Dedifferentiated amniotic fluid mesenchymal stem cell (primary cell): Measurements from ENCODE around the gene LDAF1.
"Not testable (repeated sequence)": the region's sequence is repeated elsewhere in the genome, so short reads cannot be mapped to it uniquely, and the experiment has no call there.

Source experiments
- DNase-seq: peaks from one replicate; pipeline ENCODE4 v3.0.0-alpha.2; 2016; ENCODE audit errors: extremely low spot score

Gene LDAF1

DNA sequence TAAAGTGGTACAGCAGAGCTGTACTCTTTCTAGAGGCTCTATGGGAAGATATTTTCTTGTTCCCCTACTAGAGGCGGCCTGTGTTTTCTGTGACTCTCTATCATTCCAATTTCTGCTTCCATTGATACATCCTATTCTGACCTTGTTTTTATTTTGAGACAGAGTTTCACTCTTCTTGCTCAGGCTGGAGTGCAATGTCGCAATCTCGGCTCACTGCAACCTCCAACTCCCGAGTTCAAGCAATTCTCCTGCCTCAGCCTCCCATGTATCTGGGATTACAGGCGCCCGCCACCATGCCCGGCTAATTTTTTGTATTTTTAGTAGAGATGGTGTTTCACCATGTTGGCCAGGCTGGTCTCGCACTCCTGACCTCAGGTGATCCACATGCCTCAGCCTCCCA, 36.9 kb downstream of the LDAF1 start:
- DNase-seq = not testable (repeated sequence)

DNA sequence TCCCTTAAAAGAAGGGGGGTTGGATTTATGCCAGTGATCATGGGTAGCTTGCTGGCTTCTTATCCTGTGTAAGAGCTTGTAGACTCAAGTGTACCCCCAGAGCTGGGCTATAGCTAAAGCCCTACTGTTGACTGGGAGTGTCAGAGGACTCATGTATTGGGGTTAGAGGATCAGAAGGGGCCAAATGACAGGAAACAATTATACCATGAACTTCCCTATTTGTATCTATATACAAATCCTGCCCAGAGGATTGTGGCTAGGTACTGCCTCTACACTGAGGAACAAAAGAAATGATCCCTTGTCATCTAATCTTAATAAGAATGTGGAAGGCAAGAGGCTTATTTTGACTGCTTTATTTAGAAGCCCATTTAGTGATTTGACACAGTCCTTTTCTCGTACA, 38.6 kb downstream of the LDAF1 start:
- no peak for DNase-seq

DNA sequence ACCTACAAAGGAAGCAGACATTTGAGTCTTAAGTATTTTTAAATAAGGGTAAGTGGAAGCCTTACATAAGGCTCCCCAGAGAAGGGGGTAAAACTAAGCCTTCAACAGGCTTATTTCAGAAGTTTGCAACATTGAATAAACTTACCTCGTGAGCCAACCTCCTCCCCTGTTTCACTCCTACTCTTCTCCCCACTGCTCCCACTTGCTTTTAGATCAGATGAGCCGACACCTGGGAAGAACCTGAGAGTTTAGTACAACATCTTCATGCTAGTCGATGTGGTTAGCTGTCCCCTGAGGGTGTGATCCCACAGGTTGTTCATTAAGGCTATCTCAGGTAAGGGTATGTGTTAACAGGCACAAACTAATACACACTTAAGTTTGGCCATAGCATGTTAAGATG, 39.1 kb downstream of the LDAF1 start:
- DNase-seq = no peak

DNA sequence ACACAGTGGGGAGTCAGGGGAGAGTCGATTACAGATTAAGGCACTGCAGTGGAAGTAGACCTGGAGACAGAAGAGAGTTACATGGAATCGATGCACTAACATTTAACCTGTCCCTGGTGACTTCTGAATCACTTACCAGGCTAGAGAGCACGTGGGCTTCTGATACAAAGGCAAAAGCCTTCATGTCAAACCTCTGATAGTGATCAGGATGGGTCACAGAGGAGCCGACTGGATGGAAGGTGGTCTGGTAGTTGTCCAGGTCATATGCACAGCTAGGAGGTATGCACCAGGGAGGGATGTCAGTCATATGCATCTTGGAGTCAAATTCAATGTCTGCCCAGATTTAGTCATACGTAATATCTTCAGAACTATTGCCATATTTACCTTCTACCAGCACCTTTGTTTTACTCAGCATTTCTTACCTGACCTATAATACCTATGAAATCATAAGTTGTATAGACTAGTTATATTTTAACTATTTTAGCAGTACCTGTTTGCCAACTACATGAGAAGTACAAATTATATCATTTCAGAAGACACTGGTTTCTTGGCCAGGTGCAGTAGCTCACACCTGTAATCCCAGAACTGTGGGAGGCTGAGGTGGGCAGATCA, 41.2 kb downstream of the LDAF1 start:
- no peak for DNase-seq

DNA sequence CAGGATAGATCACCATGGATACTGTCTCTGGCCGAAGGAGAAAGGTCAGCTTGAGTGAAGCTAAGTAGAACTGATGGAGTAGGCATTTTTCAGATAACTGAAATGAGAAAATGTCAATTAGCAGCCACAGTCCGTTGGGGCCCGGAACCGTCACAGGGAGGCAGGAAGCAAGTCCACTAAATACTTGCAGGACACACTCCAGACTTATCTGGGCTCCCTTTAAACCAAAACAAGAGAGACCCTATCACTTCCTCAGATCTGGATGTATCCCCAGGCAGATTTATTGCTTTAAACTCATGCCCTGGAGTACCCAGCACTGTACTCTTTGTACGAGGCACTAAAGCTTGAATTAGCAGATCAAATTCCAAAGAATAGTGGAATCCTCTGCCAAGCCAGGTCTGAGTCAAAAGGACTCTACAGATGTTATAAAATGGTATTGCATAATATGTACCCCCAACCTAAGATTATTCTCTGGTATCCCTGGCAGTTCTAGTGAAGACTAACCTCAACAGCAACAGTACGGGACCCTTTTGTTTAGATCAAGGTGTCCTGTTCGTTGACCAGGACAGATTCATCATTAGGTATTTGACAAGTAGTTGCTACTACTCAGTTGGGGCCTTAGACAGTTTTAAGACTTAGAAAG, 44.8 kb downstream of the LDAF1 start:
- DNase-seq = no peak

DNA sequence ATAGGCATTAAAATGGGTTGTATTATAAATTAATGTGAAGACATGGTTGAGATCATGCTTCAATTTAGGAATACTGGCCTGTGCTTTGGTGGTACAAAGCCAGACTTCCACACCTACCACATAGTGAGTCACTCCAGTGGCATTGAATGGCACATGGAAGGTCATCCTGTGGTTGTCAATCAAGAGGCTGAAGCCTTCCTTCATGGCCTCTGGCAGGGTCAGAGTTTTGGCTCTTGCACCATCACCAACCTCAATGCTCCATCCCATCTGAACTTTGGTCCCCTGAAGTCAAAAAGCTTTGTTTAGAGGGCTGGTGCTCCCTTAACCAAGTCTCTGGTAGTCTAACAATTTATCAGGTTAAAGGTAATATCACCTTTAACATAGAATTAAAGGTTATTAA, 46.8 kb downstream of the LDAF1 start:
- no peak for DNase-seq

DNA sequence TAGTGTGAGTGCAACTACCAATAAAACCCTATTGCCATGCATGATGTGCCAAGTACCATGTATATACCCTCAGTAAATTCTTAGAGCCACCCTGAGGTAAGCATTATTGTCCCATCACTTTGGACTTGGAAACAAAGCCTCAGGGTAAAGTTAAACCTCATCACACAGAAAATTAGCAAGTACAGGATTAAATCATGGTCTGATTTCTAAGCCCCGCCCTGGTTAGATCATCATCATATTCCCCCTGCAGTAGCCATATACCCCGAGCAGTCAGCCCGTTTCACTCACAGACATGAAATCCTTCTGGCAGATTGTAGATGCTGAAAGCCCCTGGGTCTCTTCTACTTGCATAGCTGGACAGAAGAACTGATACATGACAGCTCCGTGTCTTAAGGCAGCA, 48.1 kb downstream of the LDAF1 start:
- DNase-seq = no peak

DNA sequence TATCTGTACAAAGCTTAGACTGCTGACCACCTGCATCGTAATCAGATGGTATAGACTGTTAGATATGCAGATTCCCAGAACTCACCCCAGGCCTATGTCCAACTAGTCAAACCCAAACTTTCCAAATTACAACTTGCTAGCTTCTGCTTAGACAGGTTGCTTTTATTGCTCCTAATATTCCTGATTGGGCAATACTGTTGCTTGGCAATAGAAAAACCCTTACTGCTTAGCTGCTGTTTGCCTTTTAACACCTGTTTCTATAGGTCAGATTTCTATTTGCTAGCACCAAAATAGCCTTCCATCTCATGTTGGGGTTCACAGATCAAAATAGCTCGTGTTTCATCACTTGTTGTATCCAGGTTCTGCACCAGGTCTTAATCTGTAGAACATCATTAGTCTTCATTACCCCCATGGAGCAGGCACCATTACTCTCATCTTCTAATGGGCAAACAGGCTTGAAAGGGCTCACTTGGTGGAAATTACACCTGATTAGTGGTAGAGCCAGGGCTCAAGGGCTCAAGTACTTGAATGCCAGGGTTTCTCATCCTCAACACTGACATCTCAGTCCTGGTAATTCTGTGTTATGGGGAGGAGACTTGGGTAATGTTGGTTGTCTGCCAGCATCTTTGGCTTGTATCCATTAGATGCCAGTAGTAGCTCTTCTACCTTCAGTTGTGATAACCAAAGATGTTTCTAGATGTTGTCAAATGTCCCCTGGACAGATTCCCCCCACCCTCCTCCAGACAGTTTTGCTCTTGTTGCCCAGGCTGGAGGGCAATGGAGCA, 50.2 kb downstream of the LDAF1 start:
- DNase-seq = no peak

DNA sequence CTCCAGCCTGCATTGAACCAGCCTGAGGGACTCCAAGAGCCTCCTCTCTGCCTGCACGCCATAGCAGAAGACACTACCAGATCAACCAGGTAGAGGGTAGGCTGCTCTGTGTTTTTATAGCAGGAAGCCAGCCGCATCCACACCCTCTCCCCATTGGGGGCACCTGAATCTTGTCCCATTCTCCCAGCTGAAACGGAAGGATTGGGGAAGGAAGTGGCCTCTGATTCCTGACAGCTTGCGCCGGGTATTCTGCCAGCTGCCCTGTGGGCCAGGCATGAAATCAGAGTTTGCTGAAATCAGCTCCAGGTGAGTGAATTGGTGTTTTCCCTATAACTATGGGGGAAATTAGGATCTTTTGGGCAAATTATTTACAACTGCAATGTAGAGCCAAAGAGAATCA, 53.0 kb downstream of the LDAF1 start, which contains the start of gene ZP2:
TSS of gene ZP2 (minus strand) at position 89 of the 400 bp plus-strand sequence. CDS start at position 62, 27 bp downstream.
- DNase-seq = no peak

DNA sequence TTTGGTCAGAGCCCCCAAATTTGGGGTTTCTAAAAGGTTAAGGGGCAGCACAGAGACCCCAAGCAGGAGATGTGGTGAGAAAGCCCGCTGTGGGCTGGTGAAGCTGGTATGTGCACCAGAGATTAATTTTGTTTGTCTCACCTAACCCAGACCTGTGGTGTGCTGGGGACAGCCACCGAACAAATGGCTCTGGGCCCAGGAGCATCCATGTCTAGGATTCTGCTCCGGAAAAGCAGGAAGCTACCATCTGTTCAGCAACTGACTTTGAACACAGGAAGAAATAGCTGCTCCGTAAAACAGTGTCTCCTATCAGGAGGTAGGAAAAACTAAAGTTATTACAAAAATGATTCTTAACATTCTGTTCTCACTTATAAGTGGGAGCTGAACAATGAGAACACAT, 55.6 kb downstream of the LDAF1 start:
- no peak for DNase-seq

DNA sequence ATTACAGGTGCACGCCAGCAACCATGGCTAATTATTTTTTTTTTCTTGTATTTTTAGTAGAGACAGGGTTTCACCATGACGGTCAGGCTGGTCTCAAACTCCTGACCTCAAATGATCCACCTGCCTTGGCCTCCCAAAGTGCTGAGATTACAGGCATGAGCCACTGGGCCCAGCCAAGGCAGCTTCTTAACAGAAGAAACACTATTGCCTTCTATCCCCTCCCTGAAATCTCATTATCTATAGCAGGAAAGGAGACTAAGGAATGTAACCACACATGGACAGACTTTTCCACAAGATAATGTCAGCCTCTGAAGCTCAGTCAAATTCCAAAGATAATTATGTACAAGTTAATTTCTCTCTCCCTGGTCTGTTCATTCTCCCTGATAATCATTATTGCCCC, 58.6 kb downstream of the LDAF1 start:
- DNase-seq = no peak

DNA sequence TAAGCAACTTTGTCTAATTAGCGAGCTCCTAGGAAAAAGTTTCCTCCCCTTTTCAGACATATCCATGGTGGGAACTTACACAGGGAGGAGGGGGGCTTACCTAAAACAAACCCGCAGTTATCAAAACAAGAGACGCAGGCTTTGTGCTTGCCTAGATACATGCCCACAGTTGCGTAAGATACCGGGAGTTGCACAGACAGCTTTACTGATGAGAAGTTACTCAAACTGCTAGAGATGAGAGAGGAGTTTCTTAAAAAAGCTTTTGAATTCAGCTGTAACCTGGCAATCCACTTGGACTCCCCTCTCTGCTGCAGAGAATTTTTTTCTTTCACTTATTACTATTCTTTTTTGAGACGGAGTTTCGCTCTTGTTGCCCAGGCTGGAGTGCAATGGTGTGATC, 59.7 kb downstream of the LDAF1 start:
- DNase-seq = no peak

DNA sequence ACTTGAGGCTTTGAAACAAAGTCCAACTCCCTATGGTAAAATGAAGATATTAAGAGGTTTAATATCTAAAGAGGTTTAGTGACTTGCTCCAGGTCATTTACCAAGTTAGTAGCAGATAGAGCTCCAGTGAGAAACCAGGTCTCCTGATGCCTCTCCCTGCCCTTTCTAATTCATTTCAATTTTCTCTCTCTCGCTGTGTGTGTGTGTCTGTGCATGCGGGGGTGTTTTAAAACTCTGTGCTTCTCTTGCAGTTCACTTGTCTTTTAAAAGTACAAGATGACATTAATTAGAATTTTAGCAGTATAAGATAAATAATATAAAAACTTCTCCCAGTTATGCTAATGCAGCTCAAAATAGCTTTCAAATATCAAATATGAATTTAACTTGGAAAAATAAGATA, 61.1 kb downstream of the LDAF1 start:
- DNase-seq = no peak

DNA sequence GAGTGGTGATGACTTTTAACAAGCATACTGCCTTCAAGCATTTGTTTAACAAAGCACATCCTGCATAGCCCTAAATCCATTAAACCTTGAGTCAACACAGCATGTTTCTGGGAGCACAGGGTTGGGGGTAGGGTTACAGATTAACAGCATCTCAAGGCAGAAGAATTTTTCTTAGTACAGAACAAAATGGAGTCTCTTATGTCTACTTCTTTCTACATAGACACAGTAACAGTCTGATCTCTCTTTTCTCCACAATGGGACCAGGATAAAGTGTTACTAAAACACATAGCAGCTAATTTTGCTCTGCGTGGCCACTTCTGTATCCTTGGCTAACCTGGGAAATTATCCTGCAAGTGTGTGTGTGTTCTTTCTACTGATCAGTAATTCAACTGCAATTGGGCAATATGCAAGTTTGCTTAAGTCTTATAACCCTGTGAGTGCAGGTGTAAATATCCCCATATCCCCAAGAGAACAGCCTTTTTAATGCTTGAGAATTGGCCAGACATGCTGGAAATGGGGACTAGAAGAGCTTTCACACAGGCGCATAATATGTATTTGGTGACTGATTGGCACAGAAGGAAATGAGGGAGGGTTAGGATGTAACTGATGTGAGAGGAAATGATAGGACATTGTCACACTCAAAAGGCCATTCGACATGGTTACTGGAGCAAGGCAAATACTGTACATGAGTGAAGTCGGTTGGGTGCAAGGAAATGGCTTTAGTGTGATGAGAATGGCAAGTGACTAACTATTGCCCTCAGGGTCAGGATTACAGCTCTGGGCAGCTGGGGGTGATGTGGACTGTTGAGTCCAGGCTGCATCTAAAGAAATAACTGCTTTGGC, 64.2 kb downstream of the LDAF1 start:
- no peak for DNase-seq

DNA sequence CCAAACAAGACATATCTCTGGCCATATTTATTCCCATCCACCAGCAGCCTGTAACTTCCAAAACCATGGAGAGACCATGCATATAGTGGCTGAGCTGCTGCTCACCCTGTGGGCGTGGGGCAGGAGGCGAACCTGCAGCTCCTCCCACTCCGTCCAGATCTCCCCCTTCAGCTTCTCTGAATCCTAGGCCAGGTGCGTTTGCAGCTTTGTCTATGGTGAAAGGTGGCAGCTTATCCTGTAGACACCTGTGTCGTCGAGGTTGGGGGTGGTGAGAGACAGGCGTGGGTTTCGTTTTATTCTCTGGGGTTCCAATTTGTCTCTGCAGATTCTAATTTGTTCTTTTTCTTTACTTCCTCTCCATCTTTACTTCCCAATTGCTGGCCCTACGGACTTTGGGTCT, 65.3 kb downstream of the LDAF1 start:
- no peak for DNase-seq

DNA sequence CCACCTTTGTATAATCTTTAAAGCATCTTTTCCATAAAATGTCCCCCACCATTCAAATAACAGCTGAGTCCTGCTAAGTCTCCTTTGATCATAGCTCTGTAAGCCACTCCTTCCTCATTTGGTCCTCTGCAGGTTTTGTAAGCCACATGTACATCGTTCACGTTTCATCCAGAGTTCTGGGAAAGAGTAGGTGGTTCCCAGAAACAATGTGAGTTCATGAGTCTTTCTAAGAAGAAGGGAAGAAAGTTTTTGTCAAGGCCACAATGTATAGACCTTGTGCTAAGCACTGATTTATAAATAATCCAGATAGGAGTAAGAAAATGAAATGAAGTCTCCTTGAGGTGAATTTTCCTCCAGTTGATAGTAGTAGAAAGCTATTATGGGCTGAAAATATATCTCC, 66.3 kb downstream of the LDAF1 start:
- no peak for DNase-seq

DNA sequence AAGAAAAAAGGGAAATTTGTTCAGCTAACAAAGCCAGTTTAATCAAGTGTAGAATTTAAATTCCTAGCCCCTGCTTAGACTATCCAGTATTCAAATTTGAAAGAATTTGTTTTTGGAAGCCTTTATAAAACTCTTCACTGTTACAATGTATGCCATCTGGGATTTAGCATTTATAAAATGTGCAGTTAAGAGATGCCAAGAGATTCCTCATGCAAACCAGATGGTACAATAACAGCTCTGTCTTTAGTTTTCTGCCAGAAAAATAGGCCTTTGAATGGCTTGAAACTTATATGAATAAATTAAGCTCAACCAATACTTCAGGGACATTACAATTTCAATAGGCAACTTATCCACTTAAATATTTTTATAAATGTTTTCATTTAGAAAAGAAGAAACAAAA, 68.3 kb downstream of the LDAF1 start:
- DNase-seq = no peak

DNA sequence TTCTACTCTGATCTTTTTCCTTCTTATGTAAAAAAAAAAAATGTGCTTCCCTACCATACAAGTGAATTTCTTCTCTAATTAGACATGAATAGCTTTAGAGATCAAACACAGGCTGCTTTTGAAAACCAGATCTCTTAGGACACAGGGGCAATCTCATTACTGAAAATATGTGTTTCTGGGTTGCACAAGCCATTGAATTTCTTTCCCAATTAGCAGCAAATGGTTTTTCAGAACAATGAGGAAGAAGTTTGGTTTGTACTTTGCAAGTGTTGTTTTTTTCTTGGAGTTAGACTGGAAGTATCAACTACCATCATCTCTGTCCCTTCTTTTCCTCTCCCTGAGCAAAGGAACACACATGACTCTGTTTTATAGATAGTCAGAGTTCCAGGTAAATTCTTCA, 69.4 kb downstream of the LDAF1 start:
- no peak for DNase-seq

DNA sequence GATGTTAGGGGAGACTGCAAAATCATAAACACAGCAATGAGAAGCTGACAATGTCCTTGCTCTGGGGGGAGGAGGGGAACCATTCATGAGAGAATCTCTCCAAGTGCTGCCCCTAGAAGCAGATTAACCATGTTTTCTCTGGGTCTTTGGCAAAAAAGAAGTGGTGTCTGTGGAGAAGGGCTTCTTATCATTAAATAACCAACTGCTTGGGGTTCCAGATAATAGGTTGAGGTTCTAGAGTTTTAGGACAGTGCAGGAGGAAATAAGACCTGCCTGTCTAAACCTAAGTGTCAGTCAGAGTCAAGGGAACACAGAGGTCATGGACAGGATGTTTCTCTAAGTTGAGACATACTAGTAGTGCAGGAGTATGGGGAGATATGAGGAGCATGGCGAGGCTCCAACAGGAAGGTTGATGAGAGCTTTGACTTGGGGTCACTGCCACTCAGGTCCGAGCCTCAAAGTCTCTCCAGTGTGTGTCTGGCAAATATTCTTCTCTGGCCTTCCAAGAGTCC, 69.9 kb downstream of the LDAF1 start:
- no peak for DNase-seq
